BJ (cell line): Measurements from ENCODE around the gene JOSD2. TPM values are rescaled to one million over a fixed set of nuclear protein-coding genes. Genes with fewer than 3 reads are reported as not detected.

Experiments used
- CTCF ChIA-PET: fragments of 350-600 bp; formaldehyde crosslinking; extraction: SDS; loops from one replicate; lab custom pipeline; 2021; ENCODE audit warnings: antibody characterized with exemption, inconsistent platforms; lab: Yijun Ruan, JAX
- POLR2A ChIA-PET: fragments of 300-600 bp; sonication (Branson Sonifier 250); formaldehyde crosslinking; extraction: SDS; loops from one replicate; lab custom pipeline; 2021; ENCODE audit warnings: antibody characterized with exemption; lab: Charles Lee
- DNase-seq: peaks from one replicate; pipeline ENCODE4 v3.0.0-alpha.2; 2011; ENCODE audit warnings: low read depth
- H3K27me3 ChIP-seq: 2 replicates; pipeline ENCODE4 v1.6.0; 2011; ENCODE audit warnings: low read length; ENCODE audit not compliant: control insufficient read depth, insufficient read depth
- H3K36me3 ChIP-seq: 2 replicates; pipeline ENCODE4 v1.5.1; 2011; ENCODE audit warnings: low read length; ENCODE audit not compliant: control insufficient read depth, insufficient read depth
- H3K4me3 ChIP-seq: 2 replicates; pipeline ENCODE4 v1.5.1; 2011; ENCODE audit warnings: low read depth, mild to moderate bottlenecking, control low read depth, low read length
- polyA plus RNA-seq: library from polyadenylated mRNA; depleted of rRNA; stranded (reverse); fragments of >200 nt; gene quantifications from 2 replicates; pipeline ENCODE4 v1.2.3, GENCODE V29; 2011; rRNA removed
- TF ChIP-seq, protein P1 (sequence below): IDR thresholded peaks from 2 replicates; pipeline ENCODE4 v1.5.1; 2011; ENCODE audit warnings: low read depth, mild to moderate bottlenecking, control low read depth, inconsistent platforms, low read length, moderate library complexity; ENCODE audit not compliant: insufficient read depth

JOSD2 gene
- polyA plus RNA-seq, 1 experiment, result 44.9 TPM

- no peak for DNase-seq
- POLR2A ChIA-PET, result no interaction called here
- H3K36me3 ChIP-seq, result no peaks in the 10 kb centered on the region
- TF ChIP-seq, protein P1, sequence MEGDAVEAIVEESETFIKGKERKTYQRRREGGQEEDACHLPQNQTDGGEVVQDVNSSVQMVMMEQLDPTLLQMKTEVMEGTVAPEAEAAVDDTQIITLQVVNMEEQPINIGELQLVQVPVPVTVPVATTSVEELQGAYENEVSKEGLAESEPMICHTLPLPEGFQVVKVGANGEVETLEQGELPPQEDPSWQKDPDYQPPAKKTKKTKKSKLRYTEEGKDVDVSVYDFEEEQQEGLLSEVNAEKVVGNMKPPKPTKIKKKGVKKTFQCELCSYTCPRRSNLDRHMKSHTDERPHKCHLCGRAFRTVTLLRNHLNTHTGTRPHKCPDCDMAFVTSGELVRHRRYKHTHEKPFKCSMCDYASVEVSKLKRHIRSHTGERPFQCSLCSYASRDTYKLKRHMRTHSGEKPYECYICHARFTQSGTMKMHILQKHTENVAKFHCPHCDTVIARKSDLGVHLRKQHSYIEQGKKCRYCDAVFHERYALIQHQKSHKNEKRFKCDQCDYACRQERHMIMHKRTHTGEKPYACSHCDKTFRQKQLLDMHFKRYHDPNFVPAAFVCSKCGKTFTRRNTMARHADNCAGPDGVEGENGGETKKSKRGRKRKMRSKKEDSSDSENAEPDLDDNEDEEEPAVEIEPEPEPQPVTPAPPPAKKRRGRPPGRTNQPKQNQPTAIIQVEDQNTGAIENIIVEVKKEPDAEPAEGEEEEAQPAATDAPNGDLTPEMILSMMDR, result no peak
- CTCF ChIA-PET, result interaction anchor here (1.4 to 7.8 kb wide), 5 partner anchors 10 to 103 kb away, joined by 4 to 82 read pairs (median 9); partner anchors contain the start of genes NAPSA and POLD1
- peaks cover 2% of the 10 kb centered on the region; the same call in 1 of the 2 replicates for H3K27me3 ChIP-seq
- H3K4me3 ChIP-seq, result no peak overlapping the region
These were observed 51.4 kb downstream of the JOSD2 start for GRCh38 chr19:50459638-50460037.

GRCh38 chr19:50459067-50459456 lies 51.9 kb downstream of the JOSD2 start:
- H3K36me3 ChIP-seq, result no peaks in the 10 kb centered on the region
- no peak overlapping the region for H3K4me3 ChIP-seq
- DNase-seq, result no peak
- TF ChIP-seq, protein P1, result no peak
- H3K27me3 ChIP-seq, result peaks cover 2% of the 10 kb centered on the region
- POLR2A ChIA-PET, result no interaction called here
- CTCF ChIA-PET, result interaction anchor here (1.3 to 1.4 kb wide), 2 partner anchors 91 to 101 kb away, joined by 3 to 6 read pairs; no protein-coding TSS in a partner anchor

- H3K36me3 ChIP-seq, result no peaks in the 10 kb centered on the region
- ChIA-PET CTCF (interaction anchor here (0.6 to 1.4 kb wide), 4 partner anchors 71 to 101 kb away, joined by 3 to 6 read pairs (median 3); no protein-coding TSS in a partner anchor), POLR2A (no interaction called here)
- H3K27me3 ChIP-seq, result peaks cover 2% of the 10 kb centered on the region
- no peak overlapping the region for H3K4me3 ChIP-seq
- DNase-seq, result no peak
- TF ChIP-seq, protein P1, result no peak
These were observed 52.5 kb downstream of the JOSD2 start for GRCh38 chr19:50458396-50459066.

- Histone ChIP-seq H3K27me3 (peaks cover 2% of the 10 kb centered on the region), H3K4me3 (no peak overlapping the region), H3K36me3 (no peaks in the 10 kb centered on the region)
- TF ChIP-seq, protein P1, result no peak
- ChIA-PET POLR2A (no interaction called here), CTCF (interaction anchor here (0.9 to 1.2 kb wide), 2 partner anchors 24 to 100 kb away, joined by 3 read pairs; partner anchors contain the start of gene MYBPC2)
- no peak for DNase-seq
These were observed 53.7 kb downstream of the JOSD2 start for GRCh38 chr19:50457300-50457699.

Other genes with a start within 250 kb of the JOSD2 start
- gene KCNC3, start 181.8 kb downstream of the JOSD2 start, polyA plus RNA-seq, result 0.02 and 0.04 TPM in 2 replicates
- gene NAPSA, start 145.6 kb downstream of the JOSD2 start, polyA plus RNA-seq, result 0.32 and 0.38 TPM in 2 replicates
- 51.2 and 78.4 TPM in 2 replicates for gene NR1H2, start 134.7 kb downstream of the JOSD2 start, polyA plus RNA-seq
- 4.7 and 10.8 TPM in 2 replicates for gene POLD1, start 126.8 kb downstream of the JOSD2 start, polyA plus RNA-seq
- not detected in 2 replicates for gene SPIB, start 92.3 kb downstream of the JOSD2 start, polyA plus RNA-seq
- not detected in 2 replicates for gene MYBPC2, start 78.3 kb downstream of the JOSD2 start, polyA plus RNA-seq
- 71.8 and 89.1 TPM in 2 replicates for gene EMC10, start 34.7 kb downstream of the JOSD2 start, polyA plus RNA-seq
- gene GARIN5A, start 34.3 kb downstream of the JOSD2 start, polyA plus RNA-seq, result 0.26 and 0.56 TPM in 2 replicates
- not detected in 2 replicates for gene ASPDH, start 2.7 kb upstream of the JOSD2 start, polyA plus RNA-seq
- gene LRRC4B, start 57.2 kb upstream of the JOSD2 start, polyA plus RNA-seq, result 0.04 and 0.06 TPM in 2 replicates
- 0.11 TPM in 1 of 2 replicates, not detected in the other for gene SYT3, start 128.7 kb upstream of the JOSD2 start, polyA plus RNA-seq
- 0.47 and 0.59 TPM in 2 replicates for gene C19orf81, start 138.3 kb upstream of the JOSD2 start, polyA plus RNA-seq
- 1.6 and 1.8 TPM in 2 replicates for gene SHANK1, start 208.6 kb upstream of the JOSD2 start, polyA plus RNA-seq
- 82.0 and 136 TPM in 2 replicates for gene CLEC11A, start 212.2 kb upstream of the JOSD2 start, polyA plus RNA-seq